ENCODE data around the gene MXD3.
A peak's percentile ranks its signal among the peaks of the same experiment; 100 is the strongest.
"Not testable (repeated sequence)": the region's sequence is repeated elsewhere in the genome, so short reads cannot be mapped to it uniquely, and the experiment has no call there.

MXD3 gene

GRCh38 chr5:177306103-177306640 is 5.5 kb downstream of the MXD3 start:
- H3K36me3 Mint-ChIP-seq (ENCODE audit: low read depth): peaks cover 40% of the 10 kb centered on the region
- H3K9me3 Mint-ChIP-seq, H3K27me3 Mint-ChIP-seq: not testable (repeated sequence)
- peak overlapping the region; percentile 18 for H3K27ac Mint-ChIP-seq
- H3K4me1 Mint-ChIP-seq (ENCODE audit: low read depth): peaks cover 58% of the 10 kb centered on the region
- H3K4me3 Mint-ChIP-seq: peak overlapping the region; percentile 97

- Mint-ChIP-seq H3K27me3 (no peaks in the 10 kb centered on the region), H3K36me3 (ENCODE audit: low read depth) (peaks cover 46% of the 10 kb centered on the region)
These were observed 7.1 kb downstream of the MXD3 start for GRCh38 chr5:177304392-177305119.

GRCh38 chr5:177303925-177304391 is 7.7 kb downstream of the MXD3 start:
- Mint-ChIP-seq H3K9me3 (no peaks in the 10 kb centered on the region), H3K27ac (peak overlapping the region; percentile 94), H3K4me1 (ENCODE audit: low read depth) (peaks cover 67% of the 10 kb centered on the region), H3K36me3 (ENCODE audit: low read depth) (peaks cover 46% of the 10 kb centered on the region), H3K27me3 (no peaks in the 10 kb centered on the region), H3K4me3 (peak overlapping the region; percentile 97)

More at GRCh38 chr5:177304392-177305119, 7.1 kb downstream of the MXD3 start:
- no peaks in the 10 kb centered on the region for H3K9me3 Mint-ChIP-seq
- H3K4me1 Mint-ChIP-seq (ENCODE audit: low read depth): peaks cover 63% of the 10 kb centered on the region
- H3K27ac Mint-ChIP-seq: peak overlapping the region; percentile 94
- peak overlapping the region; percentile 97 for H3K4me3 Mint-ChIP-seq

- peak within 1 kb of the TSS; percentile 94 for H3K27ac Mint-ChIP-seq
- H3K36me3 Mint-ChIP-seq (ENCODE audit: low read depth): peaks cover 49% of the 10 kb centered on the region
- H3K4me3 Mint-ChIP-seq: peak within 1 kb of the TSS; percentile 97
- H3K4me1 Mint-ChIP-seq (ENCODE audit: low read depth): peaks cover 70% of the 10 kb centered on the region
- H3K27me3 Mint-ChIP-seq: no peaks in the 10 kb centered on the region
- H3K9me3 Mint-ChIP-seq: no peaks in the 10 kb centered on the region
These were observed 8.4 kb downstream of the MXD3 start, which contains the start of the genes PRELID1 and RAB24 for GRCh38 chr5:177303121-177303924. Gene PRELID1 (plus strand): TSS chr5:177303799. CDS start chr5:177303986, 187 bp downstream. Gene RAB24 (minus strand): TSS chr5:177303719. CDS start chr5:177303288, 431 bp downstream.

- no peaks in the 10 kb centered on the region for H3K27me3 Mint-ChIP-seq
- H3K4me1 Mint-ChIP-seq (ENCODE audit: low read depth): peaks cover 78% of the 10 kb centered on the region
- peak overlapping the region; percentile 97 for H3K4me3 Mint-ChIP-seq
- H3K36me3 Mint-ChIP-seq (ENCODE audit: low read depth): peaks cover 51% of the 10 kb centered on the region
- H3K27ac Mint-ChIP-seq: peak overlapping the region; percentile 84
- H3K9me3 Mint-ChIP-seq: no peaks in the 10 kb centered on the region
These were observed 9.2 kb downstream of the MXD3 start for GRCh38 chr5:177302354-177303110.

GRCh38 chr5:177301503-177302165 is 10.1 kb downstream of the MXD3 start:
- Mint-ChIP-seq H3K27me3 (no peaks in the 10 kb centered on the region), H3K36me3 (ENCODE audit: low read depth) (peaks cover 51% of the 10 kb centered on the region), H3K9me3 (no peaks in the 10 kb centered on the region), H3K27ac (peak overlapping the region; percentile 69), H3K4me3 (peak overlapping the region; percentile 97), H3K4me1 (ENCODE audit: low read depth) (peaks cover 80% of the 10 kb centered on the region)

GRCh38 chr5:177300951-177301350 is 10.7 kb downstream of the MXD3 start:
- Mint-ChIP-seq H3K9me3 (no peaks in the 10 kb centered on the region), H3K4me1 (ENCODE audit: low read depth) (peaks cover 82% of the 10 kb centered on the region), H3K27me3 (no peaks in the 10 kb centered on the region), H3K36me3 (ENCODE audit: low read depth) (peaks cover 51% of the 10 kb centered on the region), H3K27ac (peak overlapping the region; percentile 90), H3K4me3 (peak overlapping the region; percentile 97)

- no peaks in the 10 kb centered on the region for H3K9me3 Mint-ChIP-seq
- peak overlapping the region; percentile 97 for H3K4me3 Mint-ChIP-seq
- peaks cover 51% of the 10 kb centered on the region for H3K36me3 Mint-ChIP-seq (ENCODE audit: low read depth)
- peaks cover 82% of the 10 kb centered on the region for H3K4me1 Mint-ChIP-seq (ENCODE audit: low read depth)
- peak overlapping the region; percentile 90 for H3K27ac Mint-ChIP-seq
- H3K27me3 Mint-ChIP-seq: no peaks in the 10 kb centered on the region
These were observed 11.3 kb downstream of the MXD3 start for GRCh38 chr5:177300236-177300880.

- Mint-ChIP-seq H3K9me3 (no peaks in the 10 kb centered on the region), H3K36me3 (ENCODE audit: low read depth) (peaks cover 51% of the 10 kb centered on the region), H3K4me1 (ENCODE audit: low read depth) (peaks cover 82% of the 10 kb centered on the region), H3K4me3 (peak overlapping the region; percentile 42), H3K27ac (peak overlapping the region; percentile 86), H3K27me3 (no peaks in the 10 kb centered on the region)
These were observed 12.0 kb downstream of the MXD3 start for GRCh38 chr5:177299697-177300096.

GRCh38 chr5:177297922-177298321 is 13.8 kb downstream of the MXD3 start:
- Mint-ChIP-seq H3K27me3 (no peaks in the 10 kb centered on the region), H3K9me3 (no peaks in the 10 kb centered on the region), H3K4me3 (no peak overlapping the region), H3K36me3 (ENCODE audit: low read depth) (peaks cover 60% of the 10 kb centered on the region), H3K27ac (peak overlapping the region; percentile 11), H3K4me1 (ENCODE audit: low read depth) (peaks cover 78% of the 10 kb centered on the region)

- Mint-ChIP-seq H3K36me3 (ENCODE audit: low read depth) (peaks cover 67% of the 10 kb centered on the region), H3K4me1 (ENCODE audit: low read depth) (peaks cover 69% of the 10 kb centered on the region), H3K9me3 (no peaks in the 10 kb centered on the region), H3K27me3 (no peaks in the 10 kb centered on the region), H3K27ac (peak overlapping the region; percentile 80), H3K4me3 (no peak overlapping the region)
These were observed 15.1 kb downstream of the MXD3 start for GRCh38 chr5:177296581-177296980.

GRCh38 chr5:177295924-177296323 is 15.8 kb downstream of the MXD3 start:
- H3K4me3 Mint-ChIP-seq: no peak overlapping the region
- H3K9me3 Mint-ChIP-seq: no peaks in the 10 kb centered on the region
- peaks cover 67% of the 10 kb centered on the region for H3K36me3 Mint-ChIP-seq (ENCODE audit: low read depth)

GRCh38 chr5:177294632-177295031 is 17.1 kb downstream of the MXD3 start:
- Mint-ChIP-seq H3K9me3 (no peaks in the 10 kb centered on the region), H3K36me3 (ENCODE audit: low read depth) (peaks cover 67% of the 10 kb centered on the region), H3K4me1 (ENCODE audit: low read depth) (peaks cover 54% of the 10 kb centered on the region), H3K4me3 (no peak overlapping the region), H3K27me3 (no peaks in the 10 kb centered on the region), H3K27ac (no peak overlapping the region)

More at GRCh38 chr5:177295924-177296323, 15.8 kb downstream of the MXD3 start:
- Mint-ChIP-seq H3K4me1 (ENCODE audit: low read depth) (peaks cover 65% of the 10 kb centered on the region), H3K27me3 (no peaks in the 10 kb centered on the region), H3K27ac (peak overlapping the region; percentile 80)
